ENCODE data around the gene GLI3.
"Not testable (repeated sequence)": the region's sequence is repeated elsewhere in the genome, so short reads cannot be mapped to it uniquely, and the experiment has no call there.

Gene GLI3

DNA sequence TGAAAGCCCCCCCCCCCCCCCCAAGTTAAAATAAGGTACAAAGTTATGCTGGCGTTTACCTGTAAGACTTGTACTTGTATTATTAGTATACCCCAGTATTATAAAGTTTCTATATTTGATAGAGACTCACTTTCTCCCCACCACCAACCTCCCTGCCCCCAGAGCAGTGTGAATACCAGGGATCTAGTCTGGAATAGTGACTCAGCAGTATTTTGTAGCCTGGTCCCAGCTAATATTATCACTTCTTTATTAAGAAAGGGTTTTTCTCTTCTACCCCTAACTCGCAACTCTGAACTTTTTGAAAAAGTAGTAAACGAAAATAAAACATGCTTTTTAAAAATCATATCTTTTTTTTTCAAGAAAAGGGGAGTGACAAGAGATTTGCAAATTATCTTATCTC is 26.7 kb downstream of the GLI3 start:
- no peak for DNase-seq

DNA sequence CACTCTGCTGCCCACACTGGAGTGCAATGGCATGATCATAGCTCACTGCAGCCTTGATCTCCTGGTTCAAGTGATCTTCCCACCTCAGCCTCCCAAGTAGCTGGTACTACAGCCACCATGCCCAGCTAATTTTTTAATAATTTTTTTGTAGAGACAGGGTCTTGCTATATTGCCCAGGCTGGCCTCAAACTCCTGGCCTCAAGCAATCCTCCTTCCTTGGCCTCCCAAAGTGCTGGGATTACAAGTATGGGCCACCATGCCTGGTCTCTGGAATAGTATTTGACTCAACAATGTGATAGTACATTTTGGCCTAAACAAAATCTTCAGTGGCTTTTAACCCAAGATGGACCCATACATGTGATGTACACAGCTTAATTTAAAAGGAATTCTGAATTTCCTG is 27.9 kb downstream of the GLI3 start:
- DNase-seq: not testable (repeated sequence)

DNA sequence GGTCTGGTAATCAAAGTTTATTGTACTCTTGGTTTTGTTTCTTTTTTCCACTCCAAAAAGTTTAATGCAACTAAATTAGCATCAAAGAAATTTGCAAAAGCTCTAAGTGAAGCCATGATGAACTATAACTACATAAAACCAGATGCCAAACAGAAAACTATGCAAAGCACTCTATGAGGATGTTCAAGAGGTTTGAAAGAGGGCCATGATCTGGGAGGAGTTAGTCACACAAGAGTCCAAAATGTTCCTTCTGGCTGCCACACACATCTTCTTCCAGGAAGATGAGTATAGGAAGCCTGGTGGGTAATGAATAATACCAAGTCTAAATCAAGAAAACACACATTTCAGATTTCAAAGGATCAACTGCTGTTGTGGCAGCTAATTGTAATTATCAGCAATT is 28.4 kb downstream of the GLI3 start:
- no peak for DNase-seq

DNA sequence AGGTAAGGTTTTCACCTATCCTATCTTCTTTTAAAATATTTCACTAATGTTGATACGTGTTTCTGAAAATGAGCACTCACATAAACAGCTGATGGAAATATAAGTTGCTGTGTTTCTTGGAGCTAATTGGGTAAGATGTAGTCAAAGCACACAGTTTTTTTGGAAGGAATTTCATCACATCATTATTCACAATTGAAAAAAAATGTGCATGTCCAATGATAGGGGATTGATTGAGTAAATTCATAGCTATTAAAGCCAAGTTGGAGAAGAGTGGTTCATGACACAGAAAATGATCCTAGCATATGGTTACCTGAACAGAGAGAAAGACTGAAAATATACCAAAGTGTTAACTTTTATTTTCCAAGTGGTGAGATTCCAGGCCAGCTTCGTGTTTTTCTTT is 29.6 kb downstream of the GLI3 start:
- DNase-seq: no peak

DNA sequence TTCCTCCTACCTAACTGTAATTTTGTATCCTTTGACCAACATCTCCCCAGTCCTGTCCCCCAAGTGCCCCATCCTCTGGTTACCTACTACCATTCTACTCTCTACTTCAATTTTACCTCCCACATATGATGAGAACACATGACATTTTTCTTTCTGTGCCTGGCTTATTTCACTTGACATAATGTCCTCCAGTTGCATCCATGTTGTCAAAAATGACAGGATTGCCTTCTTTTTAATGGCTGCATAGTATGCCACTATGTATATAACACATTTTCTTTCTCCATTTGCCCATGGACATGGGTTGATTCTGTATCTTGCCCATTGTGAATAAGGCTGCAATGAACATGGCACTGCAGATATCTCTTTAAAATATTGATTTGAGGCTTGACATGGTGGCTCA is 33.7 kb downstream of the GLI3 start:
- no peak for DNase-seq

DNA sequence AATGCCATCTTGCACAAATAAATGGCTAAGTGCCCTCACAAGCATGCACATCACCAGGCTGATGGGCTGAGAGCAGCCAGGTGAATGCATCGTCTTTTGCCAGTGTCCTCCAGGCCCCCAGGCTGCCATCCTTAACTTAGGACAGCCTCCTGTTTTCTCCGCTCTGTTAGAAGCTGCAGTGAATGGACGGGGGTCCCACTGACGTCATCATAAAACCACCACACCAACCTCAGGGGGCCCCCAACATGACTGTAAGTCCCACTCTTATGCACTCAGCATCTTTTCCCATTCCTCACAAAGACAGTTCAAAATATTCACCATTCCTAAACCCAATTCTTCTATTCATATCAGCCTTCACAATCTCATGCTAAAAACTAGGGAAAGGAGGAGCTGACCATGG is 34.4 kb downstream of the GLI3 start:
- no peak for DNase-seq

DNA sequence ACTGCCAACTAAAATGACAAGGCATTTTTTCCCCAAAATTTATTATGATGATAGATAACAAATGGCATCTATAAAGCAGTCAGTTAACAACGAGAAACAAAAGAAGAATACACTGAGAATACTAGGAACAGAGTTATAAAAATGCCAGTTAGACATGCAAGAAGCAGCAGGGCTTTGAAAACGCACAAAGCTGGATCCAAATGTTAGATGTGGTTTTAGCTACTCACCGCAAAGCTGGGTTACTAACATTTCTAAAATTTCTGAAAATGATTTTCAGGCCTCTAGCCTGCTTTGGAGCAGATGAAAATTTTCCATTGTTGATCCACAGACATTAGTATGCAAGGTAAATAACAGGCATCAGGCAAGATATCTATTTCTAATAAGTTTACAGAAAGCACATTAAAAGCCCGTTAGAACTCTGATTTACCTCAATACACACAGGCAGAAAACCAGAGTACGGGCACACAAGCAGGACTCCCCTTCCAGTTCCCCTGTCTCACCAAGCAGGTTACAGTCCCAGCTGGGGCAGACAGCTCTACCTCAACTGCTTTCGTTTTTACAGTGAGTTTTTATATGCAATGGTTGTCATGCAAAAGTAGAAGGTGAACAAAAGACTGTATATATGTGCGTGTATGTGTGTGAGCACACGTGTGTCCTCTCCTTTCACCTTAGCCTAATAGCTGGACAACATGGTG is 37.9 kb downstream of the GLI3 start:
- no peak for DNase-seq

DNA sequence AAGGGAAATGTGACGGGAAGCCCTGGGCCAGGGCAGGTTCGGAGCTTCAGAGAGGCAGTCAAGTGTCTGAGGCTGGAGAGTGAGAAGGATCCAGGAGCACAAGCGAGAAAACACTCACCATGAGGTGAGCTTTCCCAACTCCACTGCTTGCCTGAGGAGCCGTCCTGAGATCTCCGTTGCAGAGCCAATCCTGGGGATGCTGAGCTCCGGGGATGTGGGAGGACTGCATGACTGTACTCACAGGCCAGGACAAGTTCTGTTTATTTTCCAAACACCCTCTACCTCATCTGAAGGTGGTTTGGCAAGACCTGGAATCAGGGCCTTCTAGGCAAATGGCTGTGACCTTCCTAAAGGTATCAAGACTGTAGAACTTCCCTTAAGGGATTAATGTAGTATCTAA is 38.7 kb downstream of the GLI3 start:
- DNase-seq: no peak

DNA sequence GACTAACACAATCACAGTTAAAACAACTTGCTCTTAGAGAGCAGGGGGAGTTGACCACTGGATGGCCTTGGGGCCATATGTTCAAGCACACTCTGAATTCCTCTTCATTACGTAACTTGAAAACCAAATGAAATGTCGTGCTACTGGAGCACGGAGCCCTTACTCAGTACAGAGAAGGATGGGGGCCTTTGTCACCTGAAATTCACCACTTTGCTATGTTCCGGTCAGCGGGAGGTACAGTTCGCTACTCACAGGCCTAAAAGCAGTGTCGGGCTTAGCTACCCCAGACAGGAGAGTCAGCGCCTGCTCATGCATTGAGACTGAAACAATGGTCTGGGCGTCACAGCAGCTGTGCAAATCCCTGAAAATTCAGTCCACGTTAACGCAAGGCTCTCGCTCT is 39.6 kb downstream of the GLI3 start:
- no peak for DNase-seq

DNA sequence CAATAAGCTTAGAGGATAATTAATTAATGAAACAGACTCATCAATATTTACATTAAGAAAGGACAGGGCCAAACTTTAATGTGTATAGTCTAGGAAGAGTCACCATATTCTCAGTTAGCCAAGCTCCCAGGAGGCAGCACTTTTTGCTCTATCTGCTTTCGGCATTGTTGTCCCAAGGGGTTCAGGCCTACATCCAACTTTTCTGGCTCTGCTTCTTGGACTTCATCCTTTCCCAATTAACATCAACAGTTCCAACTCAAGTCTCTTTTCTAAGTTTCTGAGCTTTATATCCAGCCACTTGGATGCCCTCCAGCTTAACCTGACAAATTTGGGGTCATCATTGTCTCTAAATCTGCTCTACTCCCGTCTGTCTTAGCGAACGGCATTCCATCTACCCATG is 42.8 kb downstream of the GLI3 start:
- no peak for DNase-seq

DNA sequence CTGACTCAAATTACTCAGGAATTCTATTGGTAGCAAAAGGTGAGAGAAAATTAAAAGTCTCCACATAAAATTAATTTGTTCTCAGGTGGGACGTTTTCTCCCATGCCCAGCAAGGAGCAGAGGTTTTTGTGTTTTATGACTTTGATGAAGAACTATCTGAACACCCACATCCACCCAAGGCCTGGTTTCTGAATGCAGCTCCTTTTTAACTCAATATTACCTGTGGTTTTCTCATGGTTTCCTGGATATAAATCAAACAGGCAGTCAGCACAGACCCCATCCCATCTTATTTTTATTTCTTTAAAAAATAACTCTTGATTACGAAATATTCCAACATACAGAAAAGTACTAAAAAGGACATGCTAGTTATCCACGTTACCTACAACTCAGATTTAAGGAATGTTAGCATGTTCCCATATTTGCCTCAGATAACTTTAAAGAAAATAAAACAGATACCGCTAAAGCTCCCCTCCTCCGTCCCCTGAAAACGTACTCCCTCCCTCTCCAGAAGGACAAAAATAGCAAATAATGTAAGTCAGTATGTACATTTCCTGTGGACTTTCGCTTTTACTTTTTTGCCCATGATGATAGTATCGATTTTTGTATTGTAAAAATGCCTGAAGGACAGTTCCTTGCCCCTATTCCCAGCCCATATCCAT is 43.4 kb downstream of the GLI3 start:
- no peak for DNase-seq

DNA sequence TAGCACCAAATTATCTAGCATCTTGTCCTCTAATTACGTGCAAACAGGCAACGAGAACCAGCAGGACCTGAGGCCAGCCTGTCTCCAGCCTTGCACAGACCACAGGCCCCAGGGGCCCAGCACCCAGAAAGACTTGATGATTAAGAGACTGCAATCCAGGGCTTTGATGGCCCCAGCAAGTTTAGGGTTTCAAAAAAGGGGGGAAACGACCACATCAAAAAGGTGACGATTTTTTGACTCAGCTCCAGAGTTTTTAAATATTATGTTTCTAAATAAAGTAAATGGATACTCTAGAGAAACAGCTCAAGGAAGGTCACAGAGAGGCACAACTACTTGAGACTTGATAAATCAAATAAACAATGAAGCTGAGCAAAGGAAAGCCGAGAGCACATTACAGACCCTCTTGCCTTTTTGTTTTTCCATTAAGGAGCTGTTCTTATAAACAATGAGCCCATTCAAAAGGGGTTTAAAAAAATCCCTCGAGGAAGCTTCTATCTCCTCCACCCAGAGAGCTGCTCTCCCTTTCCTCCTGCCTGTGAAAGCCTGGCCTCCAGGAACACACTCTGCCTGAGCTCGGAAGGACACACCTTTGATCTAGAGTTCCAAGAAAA is 44.1 kb downstream of the GLI3 start:
- no peak for DNase-seq

DNA sequence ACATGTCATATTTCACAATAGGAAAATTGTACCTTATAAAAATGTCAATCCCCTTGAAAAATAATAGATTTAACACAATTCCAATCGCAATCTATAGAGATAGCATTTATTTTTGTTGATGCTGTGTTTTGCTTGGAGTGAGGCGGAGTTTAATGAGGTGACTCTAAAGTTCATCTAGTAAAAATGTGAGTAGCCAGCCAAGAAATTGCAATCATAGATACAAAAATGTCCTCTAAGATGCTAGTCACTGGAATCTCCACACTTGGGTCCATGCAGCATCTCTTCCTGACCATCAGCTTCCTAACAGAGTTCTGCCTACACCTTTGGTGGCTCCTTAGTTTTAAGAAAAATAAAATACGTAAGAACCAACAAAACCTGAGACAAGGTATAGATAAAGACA is 44.9 kb downstream of the GLI3 start:
- DNase-seq: no peak

DNA sequence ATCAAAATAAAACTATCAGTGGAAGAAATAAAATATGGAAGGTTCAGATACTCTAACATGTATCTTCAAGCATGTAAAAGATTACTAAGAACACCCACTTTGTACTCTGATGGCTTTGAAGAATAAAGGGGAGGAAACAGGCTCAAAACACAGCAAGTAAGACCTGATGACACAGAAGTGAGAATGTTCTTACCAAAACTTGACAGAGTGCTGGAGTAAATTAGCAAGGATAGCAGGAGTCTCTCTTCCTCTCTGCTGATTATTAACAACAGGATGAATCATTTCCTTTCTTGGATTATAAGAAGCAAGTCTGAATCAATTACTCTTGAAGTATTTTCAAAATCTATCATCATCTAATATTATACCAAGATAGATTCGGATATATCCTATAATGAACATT is 47.5 kb downstream of the GLI3 start:
- DNase-seq: no peak

DNA sequence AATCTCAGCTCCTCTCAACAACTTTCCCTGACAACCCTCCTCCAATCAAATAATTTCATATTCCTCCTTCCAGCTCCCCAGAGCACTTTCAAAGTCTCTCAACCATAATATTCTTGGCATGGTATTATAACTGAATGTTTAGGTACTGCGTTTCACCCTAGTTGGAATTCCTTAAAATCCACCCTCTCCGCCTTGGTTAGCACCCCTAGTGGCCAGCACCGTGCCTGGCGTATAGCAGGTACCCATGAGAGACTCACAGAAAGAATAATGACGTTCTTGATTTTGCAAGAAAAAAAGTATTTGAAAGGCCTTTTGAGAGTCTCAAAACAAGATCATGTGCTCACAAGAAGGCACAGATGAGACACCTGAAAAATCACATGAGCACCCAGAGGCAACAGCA is 50.9 kb downstream of the GLI3 start:
- DNase-seq: no peak

DNA sequence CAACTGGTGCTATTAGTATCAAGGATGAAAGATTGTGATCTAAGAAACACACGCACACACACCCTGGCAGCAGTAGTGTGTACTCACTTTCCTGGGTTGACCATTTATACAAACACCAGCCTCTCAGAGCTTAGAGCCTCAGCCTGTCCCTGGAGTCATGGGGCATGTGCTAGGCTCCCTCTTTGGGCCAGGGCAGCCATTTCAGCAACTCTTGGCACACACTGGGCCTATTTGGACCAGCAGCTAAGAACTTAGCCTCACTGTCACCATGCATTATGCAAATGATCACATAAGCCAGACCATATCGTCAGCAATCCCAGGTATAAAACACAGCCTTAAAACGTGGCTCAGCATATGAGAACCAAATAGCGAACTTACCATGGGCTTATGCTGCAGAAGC is 51.3 kb downstream of the GLI3 start:
- no peak for DNase-seq

DNA sequence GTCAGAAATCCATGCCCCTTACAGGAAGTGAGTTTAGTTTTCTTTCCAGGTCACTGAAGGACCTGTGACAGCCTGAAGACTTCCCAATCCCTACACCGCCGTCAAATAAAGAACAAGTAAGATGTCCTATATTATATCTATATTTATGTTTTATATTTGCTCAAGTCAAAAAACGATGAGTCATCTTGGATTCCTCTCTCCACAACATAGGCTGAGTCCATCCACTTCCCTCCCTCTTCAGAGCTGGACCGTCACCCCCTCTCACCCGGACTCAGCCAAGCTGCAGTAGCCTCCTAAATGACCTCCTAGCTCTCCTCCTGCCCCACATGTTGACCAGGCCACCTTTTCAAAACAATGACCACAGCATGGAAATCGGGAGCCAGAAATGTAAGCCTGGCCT is 53.5 kb downstream of the GLI3 start:
- DNase-seq: no peak

DNA sequence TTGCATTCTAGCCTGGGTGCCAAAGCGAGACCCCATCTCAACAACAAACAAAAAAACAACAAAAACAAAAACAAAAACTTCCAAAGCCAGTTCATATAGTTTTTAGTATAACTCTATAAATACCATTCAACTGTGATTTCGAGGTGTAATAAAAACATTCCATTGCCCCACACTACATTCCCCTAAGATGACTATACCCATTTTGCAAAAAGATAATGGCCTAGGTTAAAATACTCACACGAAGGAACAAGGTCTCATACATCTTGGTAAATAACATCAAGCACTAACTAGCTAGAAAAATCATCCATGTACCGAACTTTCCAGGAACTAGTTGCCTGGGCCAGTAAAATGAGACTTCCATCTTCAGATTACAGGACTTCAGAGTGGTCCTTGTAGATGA is 55.4 kb downstream of the GLI3 start:
- DNase-seq: no peak

DNA sequence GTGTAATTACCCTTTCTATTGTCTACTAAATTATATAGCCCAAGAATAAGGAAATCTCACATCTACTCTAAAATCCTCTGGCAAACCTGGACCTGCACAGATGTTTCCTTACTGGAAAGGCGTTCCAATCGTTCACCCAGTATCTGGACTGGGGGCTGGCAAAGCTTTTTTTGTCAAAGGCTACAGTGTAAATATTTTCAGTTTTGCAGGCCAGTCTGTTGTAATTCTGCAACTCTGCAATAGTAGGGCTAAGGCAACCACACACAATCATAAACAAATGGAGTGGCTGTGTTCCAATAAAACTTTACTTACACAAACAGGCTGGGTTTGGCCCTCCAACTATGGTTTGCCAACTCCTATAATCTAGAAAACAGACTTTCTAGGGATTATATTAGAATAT is 56.2 kb downstream of the GLI3 start:
- DNase-seq: no peak

DNA sequence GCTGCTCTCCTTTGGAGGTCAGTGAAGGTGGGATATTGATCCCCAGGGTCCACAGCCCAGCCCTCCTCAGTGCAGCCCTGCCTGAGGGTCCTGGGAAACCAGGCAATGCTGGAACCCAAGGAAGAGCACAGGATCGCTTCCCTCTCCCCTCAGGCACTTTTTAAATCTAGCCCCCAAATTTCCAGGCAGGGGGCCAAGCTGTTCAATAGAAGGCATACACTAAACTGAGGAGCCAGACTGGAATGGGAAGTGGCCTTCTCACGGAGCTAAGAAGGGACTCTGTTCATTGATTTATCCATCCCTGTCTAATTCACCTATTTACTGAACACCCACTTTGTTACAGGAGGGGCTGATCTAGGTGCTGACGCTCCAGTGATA is 60.3 kb downstream of the GLI3 start:
- no peak for DNase-seq

DNA sequence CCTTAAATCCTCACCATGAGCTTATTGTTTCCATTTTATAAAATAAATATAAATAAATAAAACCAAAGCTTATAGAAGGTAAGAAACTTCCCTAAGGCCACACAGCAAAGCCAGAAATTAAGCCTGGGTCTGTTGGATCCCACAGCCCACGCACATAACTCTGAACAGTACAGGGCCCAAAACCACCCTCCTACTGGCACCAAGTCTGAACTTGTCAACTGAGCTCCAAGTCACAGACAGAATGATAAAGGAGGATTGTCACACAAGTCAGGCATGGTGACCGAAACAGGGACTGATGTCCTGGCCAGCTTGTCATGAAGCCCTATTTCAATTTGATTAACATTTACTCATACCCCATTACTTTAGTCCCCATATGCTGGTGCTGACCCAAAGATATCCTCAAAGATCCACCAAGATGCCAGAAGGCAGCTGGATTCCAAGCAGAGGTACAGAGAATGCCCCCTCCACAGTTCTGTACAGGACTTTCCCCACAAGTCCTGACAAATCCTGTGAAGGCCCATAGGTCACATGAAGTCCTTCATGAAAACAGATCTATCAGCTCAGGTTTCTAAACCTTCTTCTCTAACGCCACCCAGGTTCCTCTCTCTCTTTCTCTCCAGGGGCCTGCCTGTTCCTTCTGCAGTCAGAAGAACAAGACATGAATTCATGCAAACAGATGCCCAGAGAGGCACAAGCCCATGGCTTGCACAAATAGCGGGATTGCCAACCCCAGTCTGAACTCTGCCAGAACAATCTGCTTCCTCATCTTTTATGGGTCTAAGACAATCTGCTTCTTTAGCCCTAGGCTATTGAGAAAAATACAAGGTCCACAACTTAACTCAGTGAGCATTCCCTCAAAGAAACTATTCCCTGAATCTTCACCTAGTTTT is 60.9 kb downstream of the GLI3 start:
- DNase-seq: no peak

DNA sequence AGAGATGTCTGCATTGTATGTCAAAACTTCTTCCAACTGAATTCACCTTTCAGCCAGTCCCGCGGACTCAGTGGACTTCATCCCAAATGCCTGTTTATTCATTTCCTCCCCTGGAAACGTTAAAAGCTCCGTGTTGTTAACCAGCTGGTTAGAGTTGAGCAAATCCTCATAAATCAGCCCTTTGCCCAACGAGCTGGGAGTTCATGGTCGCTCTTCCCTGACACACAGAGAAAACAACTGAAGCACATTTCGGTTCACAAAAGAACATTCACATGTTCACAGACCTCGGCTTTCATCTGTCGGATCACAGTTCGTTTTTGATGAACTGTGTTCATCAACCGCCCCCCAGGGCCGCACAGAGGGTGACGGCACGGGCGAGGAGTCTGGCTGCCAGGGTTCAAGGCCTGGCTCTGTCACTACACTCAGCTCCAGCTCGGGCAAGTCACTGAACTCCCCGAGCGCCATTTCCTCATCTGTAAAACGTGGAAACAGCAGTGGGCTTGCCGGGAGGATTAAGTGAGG is 62.6 kb downstream of the GLI3 start:
- no peak for DNase-seq

DNA sequence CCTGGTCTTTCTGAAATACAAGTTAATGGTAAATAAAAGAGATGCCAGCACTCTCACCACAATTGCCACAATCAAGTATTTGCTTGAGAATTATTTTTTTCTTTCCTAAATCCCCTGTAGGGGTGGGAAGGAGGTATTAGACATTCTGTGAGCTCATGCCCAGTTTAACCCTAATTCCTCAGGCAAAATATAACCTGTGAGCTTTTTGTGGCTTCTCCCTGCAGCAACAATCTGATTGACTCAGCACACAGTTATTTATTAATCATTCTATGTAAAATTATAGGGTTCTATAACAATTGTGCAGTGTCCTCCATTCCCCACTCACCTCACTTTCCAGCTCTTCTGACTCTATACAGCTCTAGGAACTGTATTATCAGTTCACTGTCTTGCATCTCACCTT is 66.3 kb downstream of the GLI3 start:
- DNase-seq: no peak

DNA sequence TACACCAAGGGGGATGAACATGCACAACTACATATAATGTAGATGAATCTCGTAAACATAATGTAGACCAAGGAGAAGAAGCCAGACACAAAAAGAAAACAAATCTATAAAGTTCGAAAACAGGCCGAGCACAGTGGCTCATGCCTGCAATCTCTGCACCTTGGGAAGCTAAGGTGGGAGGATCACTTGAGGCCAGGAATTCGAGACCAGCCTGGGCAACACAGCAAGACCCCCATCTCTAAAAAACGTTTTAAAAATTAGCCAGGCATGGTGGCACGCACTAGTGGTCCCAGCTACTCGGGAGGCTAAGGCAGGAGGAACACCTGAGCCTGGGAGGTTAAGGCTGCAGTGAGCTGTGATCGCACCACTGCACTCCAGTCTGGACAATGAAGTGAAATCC is 68.5 kb downstream of the GLI3 start:
- DNase-seq: no peak

Data from stimulated activated CD4-positive, alpha-beta T cell treated with anti-CD3 and anti-CD28 coated beads, Interleukin-4, amount 100 ng/mL, for 24 hours (primary cell).